HG03442 (cell line): ENCODE results near the gene PPP1R3D.
"Not testable (repeated sequence)": the region's sequence is repeated elsewhere in the genome, so short reads cannot be mapped to it uniquely, and the experiment has no call there.

Experiments used
- ATAC-seq: cut with Tn5 transposase; IDR thresholded peaks from one replicate; pipeline ENCODE4 v1.9.1; 2021; ENCODE audit warnings: mild to moderate bottlenecking, moderate library complexity; ENCODE audit not compliant: unreplicated experiment

PPP1R3D gene

GRCh38 chr20:59925899-59926298, 14.2 kb downstream of the PPP1R3D start:
- no peak for ATAC-seq

DNA sequence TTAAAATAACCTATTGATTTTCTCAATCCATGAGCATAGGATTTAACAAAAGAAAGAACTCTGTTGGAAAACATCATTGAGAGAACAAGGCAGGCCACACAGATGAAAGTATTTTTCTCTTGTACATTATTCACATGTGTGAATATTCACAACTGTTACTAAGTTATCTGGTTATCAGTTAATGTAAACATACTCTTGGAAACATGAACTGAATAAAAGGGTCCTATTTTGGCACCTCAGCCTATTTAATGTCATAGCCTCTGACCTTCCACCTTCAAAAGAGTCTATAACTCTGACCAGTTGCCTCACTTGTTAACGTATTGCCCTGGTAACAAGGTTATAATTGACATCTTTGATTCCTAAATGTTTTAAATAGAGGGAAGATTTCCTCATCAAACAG, 14.7 kb downstream of the PPP1R3D start:
- no peak for ATAC-seq

DNA sequence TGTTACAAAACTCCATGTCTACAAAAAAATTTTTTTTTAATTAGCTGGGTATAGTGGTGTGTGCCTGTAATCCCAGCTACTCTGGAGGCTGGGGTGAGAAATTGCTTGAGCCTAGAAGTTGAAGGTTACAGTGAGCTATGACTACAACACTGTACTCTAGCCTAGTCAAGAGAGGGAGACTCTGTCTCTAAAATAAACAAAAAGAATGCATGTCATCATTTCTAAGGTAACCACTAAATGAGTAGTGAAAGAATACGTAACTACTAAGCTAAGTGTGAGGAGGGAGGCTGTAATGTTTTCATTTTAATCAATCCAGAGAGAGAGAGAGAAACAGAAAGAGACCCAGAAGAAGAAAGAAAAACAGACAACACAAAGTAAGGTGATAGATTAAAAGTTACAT, 16.6 kb downstream of the PPP1R3D start:
- no peak for ATAC-seq

- ATAC-seq: no peak
Observed at GRCh38 chr20:59920944-59921343, 19.2 kb downstream of the PPP1R3D start.

DNA sequence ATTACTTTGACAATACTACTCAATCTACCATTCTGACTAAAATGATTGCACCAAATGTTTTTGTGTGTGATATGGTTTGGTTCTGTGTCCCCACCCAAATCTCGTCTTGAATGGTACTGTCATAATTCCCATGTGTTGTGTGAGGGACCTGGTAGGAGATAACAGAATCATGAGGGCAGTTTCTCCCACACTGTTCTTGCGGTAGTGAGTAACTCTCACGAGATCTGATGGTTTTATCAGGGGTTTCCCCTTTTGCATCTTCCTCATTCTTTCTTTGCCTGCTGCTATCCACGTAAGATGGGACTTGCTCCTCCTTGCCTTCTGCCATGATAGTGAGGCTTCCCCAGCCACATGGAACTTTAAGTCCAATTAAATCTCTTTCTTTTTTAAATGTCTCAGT, 27.5 kb downstream of the PPP1R3D start:
- no peak for ATAC-seq

- no peak for ATAC-seq
Observed at GRCh38 chr20:59911041-59911440, 29.1 kb downstream of the PPP1R3D start.

DNA sequence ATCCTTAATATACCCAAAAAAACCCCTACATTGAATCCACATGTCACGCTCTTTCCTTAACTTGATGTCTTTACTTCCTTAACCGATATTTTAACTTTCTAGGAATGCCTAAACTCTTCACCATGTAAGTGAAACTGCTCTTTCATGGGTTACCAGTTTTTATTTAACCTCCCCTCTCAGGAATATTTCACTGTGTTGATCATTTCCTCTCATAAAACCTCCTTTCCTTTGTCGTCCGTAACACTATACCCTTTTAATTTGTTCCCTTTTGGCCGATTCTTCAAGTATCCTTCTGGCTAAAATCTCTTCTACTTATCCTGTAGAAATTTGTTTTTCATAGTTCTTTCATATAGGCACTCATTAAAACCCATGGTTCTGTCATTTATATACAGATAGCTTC, 31.2 kb downstream of the PPP1R3D start:
- no peak for ATAC-seq

GRCh38 chr20:59903621-59904020, 36.5 kb downstream of the PPP1R3D start:
- ATAC-seq: no peak

DNA sequence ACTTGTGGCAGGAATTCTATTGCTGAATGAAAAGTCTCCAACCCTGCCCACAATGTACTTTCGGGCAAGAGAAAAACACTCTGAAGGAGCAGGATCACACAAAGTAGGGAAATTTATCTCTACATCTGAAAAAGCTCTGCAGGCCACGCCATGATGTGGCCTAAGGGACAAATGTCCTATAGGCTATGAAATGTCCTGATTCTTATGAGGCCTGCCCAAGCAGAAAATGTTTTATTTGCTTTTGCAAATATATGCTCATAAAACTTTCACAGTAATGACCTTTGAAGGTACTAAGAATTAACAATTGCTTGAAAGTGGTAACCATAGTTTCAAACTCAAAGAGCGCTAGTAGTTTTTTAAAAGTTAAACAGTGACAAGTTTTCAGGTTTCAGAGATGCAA, 37.6 kb downstream of the PPP1R3D start:
- no peak for ATAC-seq

GRCh38 chr20:59895908-59896307, 44.2 kb downstream of the PPP1R3D start:
- no peak for ATAC-seq

DNA sequence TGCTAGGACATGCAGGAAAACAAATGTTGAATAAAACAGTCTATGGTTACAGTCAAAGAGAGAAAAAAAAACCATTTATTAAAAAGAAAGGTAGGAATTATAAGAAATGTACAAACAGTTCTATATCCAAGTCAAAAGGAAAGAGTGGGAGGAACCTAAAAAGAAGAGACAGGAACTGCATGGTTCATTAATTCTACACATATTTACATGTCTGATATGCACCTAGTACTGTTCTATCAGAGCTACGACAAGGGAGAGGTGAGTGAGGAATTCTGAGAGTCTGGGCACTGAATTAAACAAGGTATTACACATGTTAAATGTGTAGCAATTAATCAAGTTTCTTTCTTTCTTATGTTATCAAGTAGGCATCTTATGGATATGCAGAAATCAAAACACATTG, 48.5 kb downstream of the PPP1R3D start:
- no peak for ATAC-seq

DNA sequence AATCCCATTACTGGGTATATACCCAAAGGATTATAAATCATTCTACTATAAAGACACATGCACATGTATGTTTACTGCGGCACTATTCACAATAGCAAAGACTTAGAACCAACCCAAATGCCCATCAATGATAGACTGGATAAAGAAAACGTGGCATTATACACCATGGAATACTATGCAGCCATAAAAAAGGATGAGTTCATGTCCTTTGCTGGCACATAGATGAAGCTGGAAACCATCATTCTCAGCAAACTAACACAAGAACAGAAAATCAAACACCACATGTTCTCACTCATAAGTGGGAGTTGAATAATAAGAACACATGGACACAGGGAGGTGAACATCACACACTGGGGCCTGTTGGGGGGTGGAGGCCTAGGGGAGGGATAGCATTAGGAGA, 50.1 kb downstream of the PPP1R3D start:
- not testable (repeated sequence) for ATAC-seq

GRCh38 chr20:59888050-59888449, 52.1 kb downstream of the PPP1R3D start:
- no peak for ATAC-seq
